Measurements from ENCODE around the gene PDS5A.
"Not testable (repeated sequence)": the region's sequence is repeated elsewhere in the genome, so short reads cannot be mapped to it uniquely, and the experiment has no call there.

Gene PDS5A

DNA sequence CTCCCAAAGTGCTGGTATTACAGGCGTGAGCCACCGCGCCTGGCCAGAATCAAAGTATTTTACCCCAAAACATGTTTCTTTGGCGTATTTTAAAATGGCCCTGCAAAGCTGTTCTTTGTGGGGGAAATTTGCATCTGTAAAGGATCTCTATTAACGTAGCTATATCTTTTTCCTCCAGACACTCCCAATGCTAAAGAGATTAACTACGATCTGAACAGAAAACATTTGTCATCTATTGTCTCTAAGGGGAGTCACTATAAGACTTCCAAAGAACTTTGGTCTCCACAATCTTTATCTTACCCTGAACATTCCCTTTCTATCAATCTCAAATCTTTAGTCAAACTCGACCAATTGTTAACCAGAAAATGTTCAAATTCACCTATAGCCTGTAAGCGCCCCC is 19.1 kb upstream of the PDS5A start:
- no peak overlapping the region for H3K4me3 ChIP-seq (replicated peaks; ENCODE audit: insufficient read depth, low read length)
- no peak overlapping the region for H3K27ac ChIP-seq (replicated peaks)
- no peaks in the 10 kb centered on the region for H3K27me3 ChIP-seq (ENCODE audit: insufficient read depth, poor library complexity, severe bottlenecking)
- TF ChIP-seq REST (IDR thresholded peaks at IDR 0.05; ENCODE audit: insufficient replicate concordance, low read depth) (no peak), POLR2AphosphoS5 (IDR thresholded peaks at IDR 0.05; ENCODE audit: low read depth) (no peak), GABPA (IDR thresholded peaks at IDR 0.05; ENCODE audit: low read depth) (no peak), SPI1 (IDR thresholded peaks at IDR 0.05; ENCODE audit: borderline replicate concordance, low read depth) (no peak)
- TF ChIP-seq, protein P1, sequence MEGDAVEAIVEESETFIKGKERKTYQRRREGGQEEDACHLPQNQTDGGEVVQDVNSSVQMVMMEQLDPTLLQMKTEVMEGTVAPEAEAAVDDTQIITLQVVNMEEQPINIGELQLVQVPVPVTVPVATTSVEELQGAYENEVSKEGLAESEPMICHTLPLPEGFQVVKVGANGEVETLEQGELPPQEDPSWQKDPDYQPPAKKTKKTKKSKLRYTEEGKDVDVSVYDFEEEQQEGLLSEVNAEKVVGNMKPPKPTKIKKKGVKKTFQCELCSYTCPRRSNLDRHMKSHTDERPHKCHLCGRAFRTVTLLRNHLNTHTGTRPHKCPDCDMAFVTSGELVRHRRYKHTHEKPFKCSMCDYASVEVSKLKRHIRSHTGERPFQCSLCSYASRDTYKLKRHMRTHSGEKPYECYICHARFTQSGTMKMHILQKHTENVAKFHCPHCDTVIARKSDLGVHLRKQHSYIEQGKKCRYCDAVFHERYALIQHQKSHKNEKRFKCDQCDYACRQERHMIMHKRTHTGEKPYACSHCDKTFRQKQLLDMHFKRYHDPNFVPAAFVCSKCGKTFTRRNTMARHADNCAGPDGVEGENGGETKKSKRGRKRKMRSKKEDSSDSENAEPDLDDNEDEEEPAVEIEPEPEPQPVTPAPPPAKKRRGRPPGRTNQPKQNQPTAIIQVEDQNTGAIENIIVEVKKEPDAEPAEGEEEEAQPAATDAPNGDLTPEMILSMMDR (IDR thresholded peaks at IDR 0.05; ENCODE audit: insufficient read depth, low read length), result no peak
- no peak for DNase-seq (ENCODE audit: low read depth in 1 of 2, low spot score in 1 of 2)

- no peak overlapping the region for H3K4me3 ChIP-seq (replicated peaks; ENCODE audit: insufficient read depth, low read length)
- H3K27ac ChIP-seq (replicated peaks), result no peak overlapping the region
- no peaks in the 10 kb centered on the region for H3K27me3 ChIP-seq (ENCODE audit: insufficient read depth, poor library complexity, severe bottlenecking)
- DNase-seq (ENCODE audit: low read depth in 1 of 2, low spot score in 1 of 2), result no peak
- TF ChIP-seq SPI1 (IDR thresholded peaks at IDR 0.05; ENCODE audit: borderline replicate concordance, low read depth), result no peak
- TF ChIP-seq REST (IDR thresholded peaks at IDR 0.05; ENCODE audit: insufficient replicate concordance, low read depth), result no peak
- TF ChIP-seq, protein P1 (IDR thresholded peaks at IDR 0.05; ENCODE audit: insufficient read depth, low read length), result no peak
- no peak for TF ChIP-seq GABPA (IDR thresholded peaks at IDR 0.05; ENCODE audit: low read depth)
- no peak for TF ChIP-seq POLR2AphosphoS5 (IDR thresholded peaks at IDR 0.05; ENCODE audit: low read depth)
Measured at GRCh38 chr4:39994406-39994805, 16.7 kb upstream of the PDS5A start.

GRCh38 chr4:39989381-39989780 is 11.7 kb upstream of the PDS5A start:
- H3K27me3 ChIP-seq (ENCODE audit: insufficient read depth, poor library complexity, severe bottlenecking); H3K27ac ChIP-seq (replicated peaks); DNase-seq (ENCODE audit: low read depth in 1 of 2, low spot score in 1 of 2); H3K4me3 ChIP-seq (replicated peaks; ENCODE audit: insufficient read depth, low read length): not testable (repeated sequence)

DNA sequence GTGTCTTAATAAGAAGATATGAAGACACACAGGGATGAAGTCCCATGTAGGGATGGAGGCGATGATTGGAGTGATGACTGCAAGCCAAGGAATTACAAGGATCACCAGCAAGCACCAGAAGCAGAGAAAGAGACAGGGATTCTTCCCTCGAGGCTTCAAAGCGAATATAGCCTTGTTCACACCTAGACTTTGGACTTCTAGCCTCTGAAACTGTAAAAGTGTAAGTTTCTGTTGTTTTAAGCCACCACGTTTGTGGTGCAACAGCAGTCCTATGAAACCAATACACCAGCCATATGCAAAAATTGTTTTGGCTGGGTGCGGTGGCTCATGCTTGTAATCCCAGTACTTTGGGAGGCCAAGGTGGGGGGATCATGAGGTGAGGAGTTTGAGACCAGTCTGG is 9.8 kb upstream of the PDS5A start:
- no peak overlapping the region for H3K27ac ChIP-seq (replicated peaks)
- no peak overlapping the region for H3K4me3 ChIP-seq (replicated peaks; ENCODE audit: insufficient read depth, low read length)
- no peaks in the 10 kb centered on the region for H3K27me3 ChIP-seq (ENCODE audit: insufficient read depth, poor library complexity, severe bottlenecking)
- TF ChIP-seq GABPA (IDR thresholded peaks at IDR 0.05; ENCODE audit: low read depth) (no peak), REST (IDR thresholded peaks at IDR 0.05; ENCODE audit: insufficient replicate concordance, low read depth) (no peak), POLR2AphosphoS5 (IDR thresholded peaks at IDR 0.05; ENCODE audit: low read depth) (no peak), SPI1 (IDR thresholded peaks at IDR 0.05; ENCODE audit: borderline replicate concordance, low read depth) (no peak)
- TF ChIP-seq, protein P1 (IDR thresholded peaks at IDR 0.05; ENCODE audit: insufficient read depth, low read length), result no peak
- no peak for DNase-seq (ENCODE audit: low read depth in 1 of 2, low spot score in 1 of 2)

All from HL-60 (cell line).